Endometrial microvascular endothelial cells (primary cell): Measurements from ENCODE around the gene MGA. TPM values are rescaled to one million over a fixed set of nuclear protein-coding genes. Genes with fewer than 3 reads are reported as not detected.

Experiments
- in situ Hi-C: cut with HindIII; loops from 2 replicates; pipeline ENCODE4 v1.10.0; 2017; ENCODE audit warnings: low sequenced_read_pairs, low pct_unique_long_range_greater_than_20kb; ENCODE audit errors: inconsistent ontology term
- total RNA-seq: library from RNA; depleted of rRNA; stranded (reverse); fragments of >200 nt; gene quantifications from one replicate; pipeline ENCODE4 v1.2.3, GENCODE V29; 2015; ENCODE audit errors: inconsistent ontology term

Gene MGA
- 11.4 TPM for total RNA-seq

DNA sequence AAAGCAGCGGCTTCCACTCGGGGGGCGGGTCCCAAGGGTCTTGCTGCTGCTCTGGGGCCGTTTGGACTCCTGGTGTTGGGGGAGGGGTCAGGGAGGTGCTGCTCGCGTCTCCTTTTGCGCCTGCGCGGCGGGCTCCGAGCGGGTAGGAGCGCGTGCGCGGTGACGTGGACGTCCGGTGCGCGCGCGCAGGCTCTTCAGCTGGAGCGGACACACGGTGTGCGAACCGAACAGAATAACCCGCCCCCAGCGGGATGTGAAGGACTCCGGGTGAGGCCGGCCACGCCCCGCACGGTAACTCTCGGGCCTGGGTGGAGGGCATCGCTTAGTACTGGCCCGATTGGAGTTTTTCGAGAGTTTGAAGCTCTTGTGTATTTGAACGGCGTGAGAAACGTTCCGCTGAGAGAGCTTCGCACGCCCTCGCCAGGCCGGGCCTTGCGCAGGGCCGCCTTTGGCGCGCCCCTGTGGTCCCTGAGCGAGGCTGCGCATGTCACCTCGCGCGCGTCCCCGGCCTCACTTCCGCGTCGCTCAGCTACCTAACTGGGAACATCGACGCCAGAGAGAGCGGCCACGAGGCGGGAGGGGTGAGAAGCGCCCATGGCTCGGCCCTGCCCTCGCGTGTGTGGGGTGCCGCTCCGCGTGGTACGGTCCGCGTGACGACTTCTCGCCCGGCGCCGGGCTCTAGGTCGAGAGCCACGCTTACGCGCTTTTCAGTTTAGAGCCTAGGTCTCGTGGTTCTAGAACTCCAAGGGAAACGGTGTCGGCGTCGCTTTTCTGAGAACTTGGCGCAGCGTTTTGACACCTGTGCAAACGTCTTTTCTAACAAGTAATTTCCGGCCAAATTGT is at the start of gene MGA:
MGA (plus strand) TSS at position 171 of the 843 bp plus-strand sequence.
- in situ Hi-C loops = no loop called here

DNA sequence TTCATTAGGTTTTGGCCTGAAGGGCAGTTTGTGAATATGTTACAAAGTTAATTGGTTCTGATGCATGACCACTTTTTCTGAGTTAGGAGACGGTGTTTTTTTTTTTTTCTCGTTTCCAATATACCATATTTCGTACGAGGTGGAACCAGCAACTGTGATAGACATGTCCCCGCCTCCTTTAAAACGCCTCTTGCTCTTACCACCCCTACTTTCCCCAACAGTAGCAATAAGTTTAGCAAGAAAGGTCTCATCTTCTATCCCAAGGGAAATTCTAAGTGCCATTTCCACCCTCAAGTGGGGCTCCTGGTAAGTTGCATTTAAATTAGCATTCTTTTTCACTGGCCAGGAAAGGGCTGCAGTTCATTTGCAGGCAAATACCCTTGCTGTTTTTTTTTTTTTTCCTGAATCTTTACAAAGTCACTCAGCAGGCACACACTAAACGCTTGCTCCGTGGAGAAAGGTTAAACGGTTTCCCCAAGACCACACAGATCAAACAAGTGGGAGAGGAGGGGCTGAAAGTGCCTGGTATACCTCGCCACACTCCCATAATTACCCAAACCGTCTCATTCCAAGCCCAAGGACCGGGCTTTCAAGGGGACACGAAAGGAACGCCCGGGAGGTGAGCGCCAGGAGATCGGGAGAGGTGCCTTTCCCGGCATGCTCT is 39.5 kb upstream of the MGA start:
- in situ Hi-C loops = no loop called here

GRCh38 chr15:41621200-41622193 is 38.7 kb upstream of the MGA start:
- in situ Hi-C loops = no loop called here

DNA sequence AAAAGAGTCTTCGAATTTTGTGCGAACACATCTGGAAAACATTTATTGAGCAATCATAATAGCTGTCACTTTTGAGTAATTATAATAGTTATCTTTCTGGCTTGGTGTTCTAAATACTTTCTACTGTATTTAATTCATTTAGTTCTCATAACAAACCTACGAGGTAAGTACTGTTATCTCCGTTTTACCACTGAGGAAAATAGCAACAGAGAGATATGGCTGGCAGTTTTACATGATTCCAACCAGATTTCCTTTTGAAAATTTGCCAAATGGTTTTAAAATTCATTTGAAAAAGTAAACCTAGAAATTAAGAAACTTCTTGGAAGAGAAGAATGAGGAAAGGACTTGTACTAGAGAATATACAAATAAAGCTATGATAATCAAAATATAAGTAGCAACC is 37.3 kb upstream of the MGA start:
- in situ Hi-C loops = no loop called here

- in situ Hi-C loops = no loop called here
These were observed 33.0 kb upstream of the MGA start for GRCh38 chr15:41627203-41627602.

DNA sequence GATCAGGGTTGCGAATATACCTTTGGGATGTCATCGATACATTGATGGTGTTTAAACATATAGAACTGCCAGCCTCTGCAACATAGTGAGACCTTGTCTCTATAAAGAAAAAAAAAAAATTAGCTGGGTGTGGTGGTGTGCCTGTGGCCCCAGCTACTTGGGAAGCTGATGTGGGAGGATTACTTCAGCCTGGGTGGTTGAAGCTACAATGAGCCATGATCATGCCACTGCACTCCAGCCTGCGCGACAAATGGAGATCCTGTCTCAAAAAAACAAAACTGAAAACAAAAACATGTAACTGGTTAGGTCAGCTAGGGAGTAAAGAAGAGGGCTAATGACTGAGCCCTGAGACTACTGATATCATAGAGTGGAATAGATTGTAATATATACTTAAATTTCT is 30.7 kb upstream of the MGA start:
- in situ Hi-C loops = no loop called here

DNA sequence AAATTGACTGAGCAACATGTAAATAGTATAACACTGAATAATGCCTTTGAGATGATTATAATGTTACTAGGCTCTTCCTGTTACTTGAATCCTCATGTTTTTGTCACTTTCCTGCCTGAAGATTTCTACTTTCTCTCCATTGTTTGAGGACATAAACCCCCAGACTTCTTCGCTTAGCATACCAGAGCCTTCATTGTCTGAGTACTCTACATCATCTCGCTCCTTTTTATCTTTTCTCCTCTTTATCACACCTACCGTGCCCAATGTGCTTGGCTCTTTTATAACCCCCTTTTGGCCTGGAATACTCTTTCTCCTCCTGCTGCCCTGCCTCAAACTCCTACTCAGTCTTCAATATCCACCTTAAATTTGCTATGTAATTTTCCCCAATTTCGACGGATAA is 30.3 kb upstream of the MGA start:
- in situ Hi-C loops = no loop called here

GRCh38 chr15:41630616-41631217 is 29.5 kb upstream of the MGA start:
- in situ Hi-C loops = no loop called here

DNA sequence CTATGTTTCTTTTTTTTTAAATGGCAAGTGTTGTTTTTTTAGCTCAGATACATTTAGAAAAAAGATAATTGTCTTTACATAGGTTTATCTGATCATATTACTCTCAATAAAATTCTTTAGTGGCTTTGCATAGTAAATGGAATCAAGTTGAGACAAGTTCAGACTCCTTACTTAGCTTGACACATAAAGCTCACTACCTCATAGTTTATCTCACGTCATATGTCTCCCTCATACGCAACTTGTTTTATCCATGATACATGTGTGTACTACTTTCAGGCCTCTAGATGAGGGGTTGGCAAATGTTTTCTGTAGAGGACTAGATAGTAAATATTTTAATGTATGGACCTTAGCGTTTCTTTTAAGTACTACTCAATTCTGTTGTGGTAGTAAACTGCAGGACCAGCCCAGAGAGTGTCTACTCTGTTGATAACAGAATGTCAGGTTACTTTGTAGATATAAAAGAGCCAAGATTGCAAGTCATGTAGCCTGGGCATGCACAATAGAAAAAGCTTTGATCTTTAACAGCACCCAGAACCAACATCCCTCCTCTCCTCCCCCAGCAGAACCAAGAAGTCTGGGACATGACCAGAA is 28.2 kb upstream of the MGA start:
- in situ Hi-C loops = no loop called here

- in situ Hi-C loops = no loop called here
These were observed 26.6 kb upstream of the MGA start for GRCh38 chr15:41633609-41634008.

- in situ Hi-C loops = no loop called here
These were observed 26.1 kb upstream of the MGA start for GRCh38 chr15:41634072-41634626.

GRCh38 chr15:41637086-41637485 is 23.1 kb upstream of the MGA start:
- in situ Hi-C loops = no loop called here

DNA sequence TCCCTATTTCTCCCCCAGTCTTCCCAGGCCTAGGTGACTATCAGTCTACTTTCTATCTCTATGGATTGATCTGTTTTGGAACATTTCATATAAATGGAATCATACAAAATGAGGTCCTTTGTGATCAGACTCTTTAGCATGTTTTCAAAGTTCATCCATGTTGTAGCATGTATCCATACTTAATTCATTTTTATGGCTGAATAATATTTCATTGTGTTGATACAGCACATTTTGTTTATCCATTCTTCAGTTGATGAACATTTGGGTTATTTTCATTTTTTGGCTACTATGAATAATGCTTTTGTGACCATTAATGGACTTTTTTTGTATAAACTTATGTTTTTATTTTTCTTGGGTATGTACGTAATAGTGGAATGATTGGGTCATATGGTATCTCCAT is 19.2 kb upstream of the MGA start:
- in situ Hi-C loops = no loop called here

GRCh38 chr15:41647262-41647661 is 12.9 kb upstream of the MGA start:
- in situ Hi-C loops = no loop called here

GRCh38 chr15:41648097-41648496 is 12.1 kb upstream of the MGA start:
- in situ Hi-C loops = no loop called here

DNA sequence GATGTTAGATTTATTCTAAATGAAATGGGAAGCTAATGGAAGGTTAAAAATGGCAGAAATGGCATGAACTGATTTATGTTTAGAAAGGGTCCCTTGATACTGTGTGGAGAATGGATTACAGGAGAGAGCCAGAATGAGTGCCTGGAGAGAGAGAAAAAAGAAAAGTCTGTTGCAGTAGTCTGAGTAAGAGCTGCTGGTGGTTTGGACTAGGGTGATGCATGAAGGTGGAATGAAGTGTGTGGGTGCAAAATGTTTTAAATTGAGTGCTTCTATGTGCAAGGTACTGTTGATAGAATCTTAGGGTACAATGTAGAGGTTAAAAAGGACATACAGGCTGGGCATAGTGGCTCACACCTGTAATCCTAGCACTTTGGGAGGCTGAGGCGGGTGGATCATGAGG is 11.4 kb upstream of the MGA start:
- in situ Hi-C loops = no loop called here

DNA sequence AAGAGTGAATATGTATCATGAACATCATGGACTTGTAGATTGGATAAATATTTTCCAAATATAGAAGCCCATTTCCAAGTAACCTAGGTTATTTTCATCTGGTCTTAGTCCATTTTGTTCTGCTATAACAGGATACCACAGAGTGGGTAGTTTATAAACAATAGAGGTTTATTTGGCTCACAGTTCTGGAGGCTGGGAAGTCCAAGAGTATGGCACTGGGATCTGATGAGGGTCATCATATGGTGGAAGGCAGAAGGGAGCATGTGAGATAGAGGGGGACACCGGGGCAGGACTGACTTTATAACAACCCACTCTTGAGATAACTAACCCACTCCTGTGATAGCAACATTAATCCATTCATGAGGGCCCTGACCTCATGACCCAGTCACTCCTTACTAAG is 9.4 kb upstream of the MGA start:
- in situ Hi-C loops = no loop called here

DNA sequence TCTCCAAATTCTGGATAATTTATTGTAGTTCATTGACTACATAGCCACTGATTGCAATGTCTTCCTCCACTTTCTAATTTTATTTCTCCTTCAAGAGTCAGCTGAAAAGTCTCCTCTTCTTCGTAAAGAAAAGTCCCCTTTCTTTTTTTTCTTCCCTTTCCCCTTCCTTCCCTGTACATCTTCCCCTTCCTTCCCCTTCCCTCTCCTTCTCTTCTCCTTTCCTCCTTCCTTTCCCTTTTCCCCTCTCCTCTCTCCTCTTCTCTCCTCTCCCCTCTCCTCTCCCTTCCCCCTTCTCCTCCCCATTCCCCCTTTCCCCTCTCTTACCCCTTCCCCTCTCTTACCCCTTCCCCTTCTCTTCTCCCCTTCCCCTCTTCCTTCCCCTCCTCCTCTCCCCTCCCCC is 8.8 kb upstream of the MGA start:
- in situ Hi-C loops = no loop called here
